GM13976 (cell line): ENCODE measurements around the gene KLHL7.
A peak's percentile ranks its signal among the peaks of the same experiment; 100 is the strongest.

ENCODE experiments used
- DNase-seq: peaks from one replicate; pipeline ENCODE4 v3.0.0; 2012; ENCODE audit warnings: low spot score
- CTCF ChIP-seq: IDR thresholded peaks from 2 replicates; pipeline ENCODE4 v1.5.1; 2012; ENCODE audit warnings: borderline replicate concordance, mild to moderate bottlenecking; ENCODE audit not compliant: insufficient read depth; ENCODE audit errors: extremely low read depth, missing control alignments, control extremely low read depth
- in situ Hi-C: fragments of 300-500 bp; cut with MboI; formaldehyde crosslinking; loops from one replicate; pipeline ENCODE4 v1.12.0; 2022; ENCODE audit warnings: low sequenced_read_pairs, mixed read lengths, inconsistent platforms; ENCODE audit not compliant: unreplicated experiment

KLHL7 gene, protein sequence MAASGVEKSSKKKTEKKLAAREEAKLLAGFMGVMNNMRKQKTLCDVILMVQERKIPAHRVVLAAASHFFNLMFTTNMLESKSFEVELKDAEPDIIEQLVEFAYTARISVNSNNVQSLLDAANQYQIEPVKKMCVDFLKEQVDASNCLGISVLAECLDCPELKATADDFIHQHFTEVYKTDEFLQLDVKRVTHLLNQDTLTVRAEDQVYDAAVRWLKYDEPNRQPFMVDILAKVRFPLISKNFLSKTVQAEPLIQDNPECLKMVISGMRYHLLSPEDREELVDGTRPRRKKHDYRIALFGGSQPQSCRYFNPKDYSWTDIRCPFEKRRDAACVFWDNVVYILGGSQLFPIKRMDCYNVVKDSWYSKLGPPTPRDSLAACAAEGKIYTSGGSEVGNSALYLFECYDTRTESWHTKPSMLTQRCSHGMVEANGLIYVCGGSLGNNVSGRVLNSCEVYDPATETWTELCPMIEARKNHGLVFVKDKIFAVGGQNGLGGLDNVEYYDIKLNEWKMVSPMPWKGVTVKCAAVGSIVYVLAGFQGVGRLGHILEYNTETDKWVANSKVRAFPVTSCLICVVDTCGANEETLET

DNA sequence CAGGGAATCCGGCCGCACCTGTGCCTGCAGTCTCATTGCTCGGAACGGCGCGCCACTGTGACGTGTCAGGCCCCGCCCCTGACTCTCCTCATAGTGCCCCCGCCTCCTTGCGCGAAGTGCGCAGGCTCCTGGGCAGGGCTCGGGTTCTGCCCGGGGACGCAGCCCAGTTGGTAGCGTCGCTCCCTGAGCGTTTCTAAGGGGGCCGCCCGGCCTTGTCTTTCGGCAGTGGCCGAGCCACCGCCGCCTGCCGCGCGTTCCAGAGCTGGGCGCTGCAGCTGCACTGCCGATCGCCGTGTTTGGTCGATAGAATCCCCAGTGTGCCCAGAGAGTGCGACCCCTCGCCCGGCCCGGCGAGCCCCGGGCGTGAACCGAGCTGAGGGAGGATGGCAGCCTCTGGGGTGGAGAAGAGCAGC is at the start of gene KLHL7:
KLHL7 (plus strand) TSS at position 142 of the 413 bp plus-strand sequence; CDS start at position 384, 242 bp downstream.
- TF ChIP-seq CTCF: no peak
- in situ Hi-C loops: no loop called here
- peak; percentile 94 for DNase-seq

DNA sequence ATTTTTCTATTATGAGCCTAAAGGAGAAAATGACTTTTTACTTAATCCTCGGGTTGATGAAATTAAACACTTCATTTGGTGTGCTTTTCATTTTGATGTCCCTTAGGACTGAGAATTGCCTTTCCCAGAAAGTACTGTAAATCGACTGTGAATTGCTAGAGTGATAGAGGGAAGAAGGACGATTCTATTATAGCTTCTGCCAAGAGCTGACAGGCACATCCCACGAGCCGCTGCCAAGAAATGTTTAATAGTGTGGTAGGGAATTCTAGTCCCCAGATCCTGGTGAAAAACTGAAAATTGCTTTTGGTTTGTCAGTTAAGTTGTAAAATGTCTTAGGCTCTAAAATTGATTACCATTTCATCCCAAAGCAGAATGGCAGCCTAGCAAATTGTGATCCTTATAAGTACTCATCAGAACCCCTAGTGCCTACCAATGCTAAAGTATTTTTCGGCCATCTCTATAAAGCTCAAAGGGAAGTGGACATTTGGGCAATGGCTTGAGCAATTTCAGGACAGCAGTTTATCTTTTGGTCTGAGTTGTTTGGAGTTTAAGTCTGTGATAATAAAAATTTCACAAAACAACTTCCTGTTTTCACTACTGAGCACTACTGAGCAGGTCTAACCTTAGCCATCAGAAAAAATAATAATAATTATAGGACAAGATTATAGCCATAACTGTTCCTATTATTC is 47.0 kb upstream of the KLHL7 start:
- no peak for TF ChIP-seq CTCF
- in situ Hi-C loops: loop anchor here (10.0 kb wide), 2 partner anchors 204 to 504 kb away; no protein-coding TSS in a partner anchor
- DNase-seq: no peak

DNA sequence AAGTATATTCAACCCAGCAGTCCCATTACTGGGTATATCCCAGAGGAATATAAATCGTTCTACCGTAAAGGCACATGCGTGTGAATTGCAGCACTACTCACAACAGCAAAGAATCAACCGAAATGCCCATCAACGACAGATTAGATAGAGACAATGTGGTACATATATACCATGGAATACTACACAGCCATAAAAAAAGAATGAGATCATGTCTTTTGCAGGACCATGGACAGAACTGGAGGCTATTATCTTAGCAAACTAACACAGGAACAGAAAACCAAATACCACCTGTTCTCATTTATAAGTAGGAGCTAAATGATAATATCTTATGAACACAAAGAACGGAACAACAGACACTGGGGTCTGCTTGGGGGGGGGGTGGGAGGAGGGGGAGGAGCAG is 44.3 kb upstream of the KLHL7 start:
- TF ChIP-seq CTCF: no peak
- in situ Hi-C loops: loop anchor here (10.0 kb wide), 1 partner anchor 327 kb away; no protein-coding TSS in a partner anchor
- no peak for DNase-seq

- no peak for DNase-seq
- TF ChIP-seq CTCF: no peak
- in situ Hi-C loops: loop anchor here (10.0 kb wide), 1 partner anchor 328 kb away; no protein-coding TSS in a partner anchor
These were observed 43.1 kb upstream of the KLHL7 start for GRCh38 chr7:23062452-23062851.

GRCh38 chr7:23065974-23066373 is 39.6 kb upstream of the KLHL7 start:
- DNase-seq: no peak
- no peak for TF ChIP-seq CTCF
- in situ Hi-C loops: loop anchor here (10.0 kb wide), 1 partner anchor 331 kb away; no protein-coding TSS in a partner anchor

- DNase-seq: no peak
- no peak for TF ChIP-seq CTCF
- in situ Hi-C loops: loop anchor here (10.0 kb wide), 1 partner anchor 332 kb away; no protein-coding TSS in a partner anchor
These were observed 38.3 kb upstream of the KLHL7 start for GRCh38 chr7:23067271-23067670.
